Liver (tissue), 9 donors: ENCODE results near the gene TNFRSF11A. TPM values are rescaled to one million over a fixed set of nuclear protein-coding genes. Genes with fewer than 3 reads are reported as not detected.

Source experiments
- DNase-seq: peaks from one replicate; pipeline ENCODE4 v3.0.0-alpha.2; 2017; ENCODE audit warnings: low spot score
- H3K27ac ChIP-seq, 2 donors: one replicate each; pipeline ENCODE4 v1.7.0; 2013; ENCODE audit warnings: inconsistent platforms in 2 of 2, low read length in 2 of 2, control low read depth in 1 of 2, low read depth in 1 of 2, mild to moderate bottlenecking in 1 of 2
- H3K27me3 ChIP-seq, 4 donors: one replicate each; pipeline versions ENCODE4 v1.6.1 to v1.7.0; 2013; ENCODE audit warnings: low read length in 3 of 4, inconsistent platforms in 1 of 4, mild to moderate bottlenecking in 1 of 4, moderate library complexity in 1 of 4; ENCODE audit not compliant: control insufficient read depth in 4 of 4, insufficient read depth in 4 of 4
- H3K36me3 ChIP-seq, 4 donors: one replicate each; pipeline versions ENCODE4 v1.6.1 to v1.7.0; 2013; ENCODE audit warnings: low read length in 3 of 4, mild to moderate bottlenecking in 3 of 4, low read depth in 1 of 4, moderate library complexity in 1 of 4; ENCODE audit not compliant: control insufficient read depth in 4 of 4, insufficient read depth in 3 of 4
- H3K4me1 ChIP-seq, 4 donors: one replicate each; pipeline versions ENCODE4 v1.6.1 to v1.7.0; 2013; ENCODE audit warnings: low read length in 3 of 4, mild to moderate bottlenecking in 3 of 4, moderate library complexity in 1 of 4; ENCODE audit not compliant: control insufficient read depth in 4 of 4, insufficient read depth in 4 of 4
- H3K4me3 ChIP-seq, 3 donors: one replicate each; pipeline versions ENCODE4 v1.6.1 to v1.7.0; 2013; ENCODE audit warnings: low read length in 3 of 3, control low read depth in 1 of 3, low read depth in 1 of 3, mild to moderate bottlenecking in 1 of 3
- H3K9ac ChIP-seq, 2 donors: one replicate each; pipeline ENCODE4 v1.7.0; 2013; ENCODE audit warnings: low read length in 2 of 2, mild to moderate bottlenecking in 2 of 2, moderate library complexity in 2 of 2, control low read depth in 1 of 2, low read depth in 1 of 2
- H3K9me3 ChIP-seq, 4 donors: one replicate each; pipeline versions ENCODE4 v1.6.1 to v1.7.0; 2013; ENCODE audit warnings: low read length in 3 of 4; ENCODE audit not compliant: control insufficient read depth in 4 of 4
- EGR1 ChIP-seq, 2 donors: IDR thresholded peaks; 2 replicates each; pipeline ENCODE4 v1.6.1; 2016 to 2018; ENCODE audit warnings: antibody characterized with exemption in 2 of 2, low read depth in 2 of 2
- FOXA1 ChIP-seq: IDR thresholded peaks from 2 replicates; pipeline ENCODE4 v1.6.1; 2016; ENCODE audit warnings: antibody characterized with exemption
- FOXA2 ChIP-seq: IDR thresholded peaks from 2 replicates; pipeline ENCODE4 v1.6.1; 2016; ENCODE audit warnings: antibody characterized with exemption
- GABPA ChIP-seq, 2 donors: IDR thresholded peaks in 1 of 2; conservative IDR thresholded peaks in 1 of 2; 2 replicates each; pipeline ENCODE4 v1.6.1; 2016; ENCODE audit warnings: antibody characterized with exemption in 2 of 2, mild to moderate bottlenecking in 1 of 2, moderate library complexity in 1 of 2
- HNF4G ChIP-seq: IDR thresholded peaks from 2 replicates; pipeline ENCODE4 v1.6.1; 2016; ENCODE audit warnings: antibody characterized with exemption
- JUND ChIP-seq, 2 donors: IDR thresholded peaks; 2 replicates each; pipeline ENCODE4 v1.6.1; 2016; ENCODE audit warnings: antibody characterized with exemption in 2 of 2
- NR2F2 ChIP-seq: IDR thresholded peaks from 2 replicates; pipeline ENCODE4 v1.6.1; 2016; ENCODE audit warnings: antibody characterized with exemption
- SP1 ChIP-seq: IDR thresholded peaks from 2 replicates; pipeline ENCODE4 v1.6.1; 2018; ENCODE audit warnings: antibody characterized with exemption, mild to moderate bottlenecking
- TAF1 ChIP-seq: conservative IDR thresholded peaks from 2 replicates; pipeline ENCODE4 v1.6.1; 2016; ENCODE audit warnings: antibody characterized with exemption, mild to moderate bottlenecking
- YY1 ChIP-seq: IDR thresholded peaks from 2 replicates; pipeline ENCODE4 v1.6.1; 2016; ENCODE audit warnings: antibody characterized with exemption, mild to moderate bottlenecking
- WGBS: extraction: QIAGEN DNeasy Blood & Tissue Kit; methylation state at CpG from one replicate; pipeline ENCODE4 v1.1.7; 2013; 5-methylcytosine and 5-hydroxymethylcytosine counted together
- polyA plus RNA-seq, 2 donors: library from polyadenylated mRNA; stranded (reverse) in 1 of 2; unstranded in 1 of 2; fragments of 200-250 nt in 1 of 2; fragments of >200 nt in 1 of 2; fragmentation: Nextera tagmentation in 1 of 2; extraction: Ambion mirVana in 1 of 2; gene quantifications; one replicate each; pipeline versions ENCODE4 v1.2.1 to v1.2.3, GENCODE V29; 2013 to 2015
- total RNA-seq, 2 donors: library from RNA; depleted of rRNA; stranded (reverse); fragments of >200 nt; gene quantifications; one replicate each; pipeline ENCODE4 v1.2.3, GENCODE V29; 2014
- TF ChIP-seq, protein P1 (sequence below): IDR thresholded peaks from 2 replicates; pipeline ENCODE4 v1.6.1; 2016; ENCODE audit warnings: antibody characterized with exemption
- TF ChIP-seq, protein P2 (sequence below): IDR thresholded peaks from 2 replicates; pipeline ENCODE4 v1.6.1; 2016; ENCODE audit warnings: antibody characterized with exemption
- TF ChIP-seq, protein P3 (sequence below): IDR thresholded peaks from 2 replicates; pipeline ENCODE4 v1.6.1; 2016; ENCODE audit warnings: antibody characterized with exemption
- TF ChIP-seq, protein P4 (sequence below): IDR thresholded peaks from 2 replicates; pipeline ENCODE4 v1.6.1; 2016; ENCODE audit warnings: antibody characterized with exemption, mild to moderate bottlenecking
- TF ChIP-seq, protein P5 (sequence below): fragments of 150-350 bp; IDR thresholded peaks from 2 replicates; pipeline ENCODE4 v1.5.1; 2017; ENCODE audit warnings: improper control_type of control experiment, low read depth, low read length; ENCODE audit not compliant: missing input control
- donor health status: healthy.
- donor health status: healthy.
- donor health status: healthy.
- donor health status: healthy.
- donor health status: healthy.

Gene TNFRSF11A
- total and polyA plus RNA-seq, 4 donors = 0.32 to 1.8 (median 0.90) TPM

DNA sequence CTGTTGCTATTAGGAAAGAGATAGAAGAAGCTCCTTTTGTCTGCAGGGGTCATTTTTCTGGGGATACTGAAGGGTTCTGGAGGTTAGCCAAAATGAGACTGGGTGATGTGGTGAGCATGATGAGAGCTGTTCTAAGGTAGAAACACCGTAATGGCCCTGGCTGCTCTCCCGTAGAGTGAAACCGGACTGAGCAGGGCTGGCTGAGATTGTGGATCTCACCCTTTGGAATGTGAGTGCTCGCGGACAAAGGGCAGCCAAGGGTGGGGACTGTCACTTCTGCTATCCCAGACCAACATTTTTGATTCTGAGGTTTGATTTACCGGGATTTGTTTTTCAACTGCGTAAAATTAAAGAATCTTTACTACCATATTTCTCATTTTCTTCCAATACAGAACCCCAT lies 36.2 kb downstream of the TNFRSF11A start (continued):
- TF ChIP-seq, protein P1, sequence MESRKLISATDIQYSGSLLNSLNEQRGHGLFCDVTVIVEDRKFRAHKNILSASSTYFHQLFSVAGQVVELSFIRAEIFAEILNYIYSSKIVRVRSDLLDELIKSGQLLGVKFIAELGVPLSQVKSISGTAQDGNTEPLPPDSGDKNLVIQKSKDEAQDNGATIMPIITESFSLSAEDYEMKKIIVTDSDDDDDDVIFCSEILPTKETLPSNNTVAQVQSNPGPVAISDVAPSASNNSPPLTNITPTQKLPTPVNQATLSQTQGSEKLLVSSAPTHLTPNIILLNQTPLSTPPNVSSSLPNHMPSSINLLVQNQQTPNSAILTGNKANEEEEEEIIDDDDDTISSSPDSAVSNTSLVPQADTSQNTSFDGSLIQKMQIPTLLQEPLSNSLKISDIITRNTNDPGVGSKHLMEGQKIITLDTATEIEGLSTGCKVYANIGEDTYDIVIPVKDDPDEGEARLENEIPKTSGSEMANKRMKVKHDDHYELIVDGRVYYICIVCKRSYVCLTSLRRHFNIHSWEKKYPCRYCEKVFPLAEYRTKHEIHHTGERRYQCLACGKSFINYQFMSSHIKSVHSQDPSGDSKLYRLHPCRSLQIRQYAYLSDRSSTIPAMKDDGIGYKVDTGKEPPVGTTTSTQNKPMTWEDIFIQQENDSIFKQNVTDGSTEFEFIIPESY = no peak

DNA sequence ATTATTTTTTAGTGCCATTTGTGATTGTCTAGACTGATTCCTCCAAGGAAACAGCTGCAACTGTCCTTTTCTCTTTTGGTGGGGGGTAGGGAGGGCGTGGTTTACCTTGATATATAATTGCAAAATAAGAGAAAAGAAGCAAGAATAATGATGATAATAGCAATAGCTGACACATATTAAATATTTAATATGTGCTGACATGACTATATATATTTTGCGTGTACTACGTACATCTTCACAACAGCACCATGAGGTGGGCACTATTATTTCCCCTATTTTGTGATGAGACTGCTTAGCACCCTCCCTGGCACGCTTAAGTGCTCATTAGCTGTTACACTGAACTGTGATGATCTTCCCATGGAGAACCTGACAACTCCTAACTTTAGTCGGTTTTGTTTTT lies 39.4 kb downstream of the TNFRSF11A start:
- Histone ChIP-seq H3K9ac (no peak overlapping the region), H3K27me3 (no peaks in the 10 kb centered on the region), H3K36me3 (no peaks in the 10 kb centered on the region), H3K27ac (no peak overlapping the region), H3K9me3 (no peaks in the 10 kb centered on the region), H3K4me1 (no peaks in the 10 kb centered on the region), H3K4me3 (no peak overlapping the region)
- no peak for DNase-seq
- WGBS = 84% methylated on average over 5 of the region's 5 CpGs
- no peak for TF ChIP-seq TAF1
- TF ChIP-seq SP1 = no peak
- TF ChIP-seq YY1 = no peak
- TF ChIP-seq GABPA (IDR thresholded peaks at IDR 0.05 in 1 of 2, conservative IDR thresholded peaks at IDR 0.05 in 1 of 2) = no peak

DNA sequence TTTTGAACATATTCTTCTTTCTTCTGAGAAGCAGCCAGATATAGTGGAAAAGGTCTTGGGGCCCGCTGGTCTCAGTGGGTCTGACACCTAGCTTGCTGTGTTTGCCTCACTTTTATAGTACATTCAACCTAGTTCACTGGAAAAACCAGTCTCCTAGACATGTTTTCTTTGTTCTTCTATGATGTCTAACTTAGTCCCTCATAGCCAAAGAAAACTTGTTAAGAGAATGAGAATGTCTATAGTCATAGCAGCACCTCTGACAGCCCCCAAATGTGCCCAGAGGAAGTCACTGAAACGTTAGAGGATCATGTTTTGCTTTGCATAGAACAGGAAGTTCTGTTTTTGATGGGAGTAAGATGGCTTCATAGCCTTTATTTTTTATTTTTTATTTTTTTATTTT lies 40.3 kb downstream of the TNFRSF11A start:
- no peak for DNase-seq
- TF ChIP-seq HNF4G (no peak), SP1 (no peak)
- H3K4me3 ChIP-seq = no peak overlapping the region
- no peaks in the 10 kb centered on the region for H3K4me1 ChIP-seq
- H3K9me3 ChIP-seq = no peaks in the 10 kb centered on the region
- H3K36me3 ChIP-seq = no peaks in the 10 kb centered on the region
- H3K9ac ChIP-seq = no peak overlapping the region
- 65% methylated on average over 2 of the region's 2 CpGs for WGBS
- no peaks in the 10 kb centered on the region for H3K27me3 ChIP-seq
- no peak overlapping the region for H3K27ac ChIP-seq

DNA sequence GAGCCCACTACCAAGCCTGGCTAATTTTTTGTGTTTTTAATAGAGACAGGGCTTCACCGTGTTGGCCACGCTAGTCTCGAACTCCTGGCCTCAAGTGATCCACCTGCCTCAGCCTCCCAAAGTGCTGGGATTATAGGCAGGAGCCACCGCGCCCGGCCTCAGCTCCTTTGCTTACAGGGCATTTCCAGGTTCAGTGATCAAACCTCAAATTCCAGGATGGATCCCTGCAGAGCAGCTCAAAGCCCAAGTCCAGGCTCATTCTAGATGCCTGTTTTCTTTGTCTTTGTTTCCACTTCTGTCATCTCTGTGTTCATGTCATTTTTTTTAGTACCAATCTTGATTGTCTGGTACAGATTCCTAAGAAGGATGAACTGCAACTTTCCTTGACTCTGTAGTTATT lies 41.9 kb downstream of the TNFRSF11A start:
- Histone ChIP-seq H3K36me3 (no peaks in the 10 kb centered on the region), H3K4me3 (no peak overlapping the region), H3K4me1 (no peaks in the 10 kb centered on the region), H3K9me3 (no peaks in the 10 kb centered on the region), H3K27ac (no peak overlapping the region), H3K27me3 (no peaks in the 10 kb centered on the region), H3K9ac (no peak overlapping the region)
- WGBS = 97% methylated on average over 6 of the region's 6 CpGs
- TF ChIP-seq FOXA1 = no peak
- no peak for TF ChIP-seq YY1
- TF ChIP-seq GABPA (IDR thresholded peaks at IDR 0.05 in 1 of 2, conservative IDR thresholded peaks at IDR 0.05 in 1 of 2) = no peak
- no peak for TF ChIP-seq JUND (IDR thresholded peaks at IDR 0.05)
- TF ChIP-seq FOXA2 = no peak
- no peak for TF ChIP-seq TAF1
- no peak for TF ChIP-seq EGR1 (IDR thresholded peaks at IDR 0.05; ENCODE audit: low read depth in 2 of 2)
- TF ChIP-seq SP1 = no peak
- TF ChIP-seq, protein P2, sequence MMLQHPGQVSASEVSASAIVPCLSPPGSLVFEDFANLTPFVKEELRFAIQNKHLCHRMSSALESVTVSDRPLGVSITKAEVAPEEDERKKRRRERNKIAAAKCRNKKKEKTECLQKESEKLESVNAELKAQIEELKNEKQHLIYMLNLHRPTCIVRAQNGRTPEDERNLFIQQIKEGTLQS = no peak
- TF ChIP-seq, protein P3, sequence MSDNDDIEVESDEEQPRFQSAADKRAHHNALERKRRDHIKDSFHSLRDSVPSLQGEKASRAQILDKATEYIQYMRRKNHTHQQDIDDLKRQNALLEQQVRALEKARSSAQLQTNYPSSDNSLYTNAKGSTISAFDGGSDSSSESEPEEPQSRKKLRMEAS = no peak
- no peak for TF ChIP-seq NR2F2
- TF ChIP-seq, protein P4, sequence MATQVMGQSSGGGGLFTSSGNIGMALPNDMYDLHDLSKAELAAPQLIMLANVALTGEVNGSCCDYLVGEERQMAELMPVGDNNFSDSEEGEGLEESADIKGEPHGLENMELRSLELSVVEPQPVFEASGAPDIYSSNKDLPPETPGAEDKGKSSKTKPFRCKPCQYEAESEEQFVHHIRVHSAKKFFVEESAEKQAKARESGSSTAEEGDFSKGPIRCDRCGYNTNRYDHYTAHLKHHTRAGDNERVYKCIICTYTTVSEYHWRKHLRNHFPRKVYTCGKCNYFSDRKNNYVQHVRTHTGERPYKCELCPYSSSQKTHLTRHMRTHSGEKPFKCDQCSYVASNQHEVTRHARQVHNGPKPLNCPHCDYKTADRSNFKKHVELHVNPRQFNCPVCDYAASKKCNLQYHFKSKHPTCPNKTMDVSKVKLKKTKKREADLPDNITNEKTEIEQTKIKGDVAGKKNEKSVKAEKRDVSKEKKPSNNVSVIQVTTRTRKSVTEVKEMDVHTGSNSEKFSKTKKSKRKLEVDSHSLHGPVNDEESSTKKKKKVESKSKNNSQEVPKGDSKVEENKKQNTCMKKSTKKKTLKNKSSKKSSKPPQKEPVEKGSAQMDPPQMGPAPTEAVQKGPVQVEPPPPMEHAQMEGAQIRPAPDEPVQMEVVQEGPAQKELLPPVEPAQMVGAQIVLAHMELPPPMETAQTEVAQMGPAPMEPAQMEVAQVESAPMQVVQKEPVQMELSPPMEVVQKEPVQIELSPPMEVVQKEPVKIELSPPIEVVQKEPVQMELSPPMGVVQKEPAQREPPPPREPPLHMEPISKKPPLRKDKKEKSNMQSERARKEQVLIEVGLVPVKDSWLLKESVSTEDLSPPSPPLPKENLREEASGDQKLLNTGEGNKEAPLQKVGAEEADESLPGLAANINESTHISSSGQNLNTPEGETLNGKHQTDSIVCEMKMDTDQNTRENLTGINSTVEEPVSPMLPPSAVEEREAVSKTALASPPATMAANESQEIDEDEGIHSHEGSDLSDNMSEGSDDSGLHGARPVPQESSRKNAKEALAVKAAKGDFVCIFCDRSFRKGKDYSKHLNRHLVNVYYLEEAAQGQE = no peak
- TF ChIP-seq, protein P5, sequence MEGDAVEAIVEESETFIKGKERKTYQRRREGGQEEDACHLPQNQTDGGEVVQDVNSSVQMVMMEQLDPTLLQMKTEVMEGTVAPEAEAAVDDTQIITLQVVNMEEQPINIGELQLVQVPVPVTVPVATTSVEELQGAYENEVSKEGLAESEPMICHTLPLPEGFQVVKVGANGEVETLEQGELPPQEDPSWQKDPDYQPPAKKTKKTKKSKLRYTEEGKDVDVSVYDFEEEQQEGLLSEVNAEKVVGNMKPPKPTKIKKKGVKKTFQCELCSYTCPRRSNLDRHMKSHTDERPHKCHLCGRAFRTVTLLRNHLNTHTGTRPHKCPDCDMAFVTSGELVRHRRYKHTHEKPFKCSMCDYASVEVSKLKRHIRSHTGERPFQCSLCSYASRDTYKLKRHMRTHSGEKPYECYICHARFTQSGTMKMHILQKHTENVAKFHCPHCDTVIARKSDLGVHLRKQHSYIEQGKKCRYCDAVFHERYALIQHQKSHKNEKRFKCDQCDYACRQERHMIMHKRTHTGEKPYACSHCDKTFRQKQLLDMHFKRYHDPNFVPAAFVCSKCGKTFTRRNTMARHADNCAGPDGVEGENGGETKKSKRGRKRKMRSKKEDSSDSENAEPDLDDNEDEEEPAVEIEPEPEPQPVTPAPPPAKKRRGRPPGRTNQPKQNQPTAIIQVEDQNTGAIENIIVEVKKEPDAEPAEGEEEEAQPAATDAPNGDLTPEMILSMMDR = no peak
- DNase-seq = no peak
